Omental fat pad (tissue), 4 donors: ENCODE data around the gene ILK. TPM values are rescaled to one million over a fixed set of nuclear protein-coding genes. Genes with fewer than 3 reads are reported as not detected.

Experiments
- ATAC-seq: fragments of 150-250 bp; one replicate; pipeline ENCODE4 v1.9.1; 2016; ENCODE audit warnings: mild to moderate bottlenecking, moderate library complexity; ENCODE audit not compliant: low FRiP score
- DNase-seq: peaks from one replicate; pipeline ENCODE4 v3.0.0-alpha.2; 2019; ENCODE audit warnings: low spot score
- total RNA-seq, 4 donors: library from RNA; depleted of rRNA; stranded (reverse); fragments of >200 nt; gene quantifications; one replicate each; pipeline ENCODE4 v1.1.0, GENCODE V29; 2016
- TF ChIP-seq, protein P1 (sequence below), 3 donors: fragments of 450-650 bp; IDR thresholded peaks; one replicate each; pipeline ENCODE4 v1.5.1; 2016 to 2017; ENCODE audit warnings: antibody characterized with exemption in 3 of 3, mild to moderate bottlenecking in 3 of 3, moderate library complexity in 2 of 3

ILK gene
- total RNA-seq, 4 donors from 2014 or later = 92.1 to 189 (median 118) TPM

DNA sequence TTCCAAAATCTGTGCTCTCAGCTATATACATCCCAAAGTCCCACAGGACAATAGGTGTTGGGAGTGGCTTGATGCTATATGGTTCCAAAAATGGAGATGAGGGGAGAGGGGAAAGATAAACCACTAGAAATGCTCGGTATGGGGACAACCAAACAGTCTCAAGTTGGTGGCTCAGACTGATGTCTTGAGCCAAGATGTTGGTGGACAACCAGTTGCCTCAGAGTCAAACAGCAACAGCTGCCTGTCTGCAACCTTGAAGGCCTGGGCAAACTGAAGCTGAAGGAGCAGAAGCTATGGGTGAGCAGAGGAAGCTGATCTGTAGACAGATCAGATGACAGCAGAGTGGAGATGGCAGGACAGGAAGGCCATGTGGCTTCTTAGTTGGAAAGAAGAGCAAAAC, 4.1 kb upstream of the ILK start:
- ATAC-seq = no peak
- no peak for DNase-seq
- TF ChIP-seq, protein P1, sequence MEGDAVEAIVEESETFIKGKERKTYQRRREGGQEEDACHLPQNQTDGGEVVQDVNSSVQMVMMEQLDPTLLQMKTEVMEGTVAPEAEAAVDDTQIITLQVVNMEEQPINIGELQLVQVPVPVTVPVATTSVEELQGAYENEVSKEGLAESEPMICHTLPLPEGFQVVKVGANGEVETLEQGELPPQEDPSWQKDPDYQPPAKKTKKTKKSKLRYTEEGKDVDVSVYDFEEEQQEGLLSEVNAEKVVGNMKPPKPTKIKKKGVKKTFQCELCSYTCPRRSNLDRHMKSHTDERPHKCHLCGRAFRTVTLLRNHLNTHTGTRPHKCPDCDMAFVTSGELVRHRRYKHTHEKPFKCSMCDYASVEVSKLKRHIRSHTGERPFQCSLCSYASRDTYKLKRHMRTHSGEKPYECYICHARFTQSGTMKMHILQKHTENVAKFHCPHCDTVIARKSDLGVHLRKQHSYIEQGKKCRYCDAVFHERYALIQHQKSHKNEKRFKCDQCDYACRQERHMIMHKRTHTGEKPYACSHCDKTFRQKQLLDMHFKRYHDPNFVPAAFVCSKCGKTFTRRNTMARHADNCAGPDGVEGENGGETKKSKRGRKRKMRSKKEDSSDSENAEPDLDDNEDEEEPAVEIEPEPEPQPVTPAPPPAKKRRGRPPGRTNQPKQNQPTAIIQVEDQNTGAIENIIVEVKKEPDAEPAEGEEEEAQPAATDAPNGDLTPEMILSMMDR (IDR thresholded peaks at IDR 0.05) = no peak

DNA sequence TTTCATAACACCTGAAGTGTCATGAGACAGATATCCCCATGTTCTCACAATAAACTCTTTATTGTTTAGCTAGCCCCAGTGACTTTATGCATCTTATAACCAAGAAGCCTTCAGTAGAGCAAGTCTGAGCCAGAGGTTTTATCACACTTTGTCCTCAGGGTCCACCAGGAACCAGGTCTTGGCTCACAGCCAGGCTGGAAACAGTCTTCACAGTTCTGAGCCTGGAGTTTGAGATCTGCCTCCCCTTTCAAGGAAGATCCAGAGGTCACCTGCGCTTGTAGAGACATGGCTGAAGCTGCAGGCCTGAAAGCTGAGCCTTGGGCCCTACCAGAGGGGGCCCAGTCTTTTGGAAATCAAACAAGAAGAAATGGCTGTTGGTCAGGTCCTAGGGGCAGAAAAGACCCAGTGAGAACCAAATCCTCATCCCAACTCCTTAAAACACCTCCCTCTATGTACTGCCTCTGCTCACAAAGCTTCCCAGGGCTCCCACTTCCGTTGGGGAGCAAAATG, 3.6 kb upstream of the ILK start:
- DNase-seq (no peak), ATAC-seq (no peak)
- TF ChIP-seq, protein P1 (IDR thresholded peaks at IDR 0.05) = no peak

DNA sequence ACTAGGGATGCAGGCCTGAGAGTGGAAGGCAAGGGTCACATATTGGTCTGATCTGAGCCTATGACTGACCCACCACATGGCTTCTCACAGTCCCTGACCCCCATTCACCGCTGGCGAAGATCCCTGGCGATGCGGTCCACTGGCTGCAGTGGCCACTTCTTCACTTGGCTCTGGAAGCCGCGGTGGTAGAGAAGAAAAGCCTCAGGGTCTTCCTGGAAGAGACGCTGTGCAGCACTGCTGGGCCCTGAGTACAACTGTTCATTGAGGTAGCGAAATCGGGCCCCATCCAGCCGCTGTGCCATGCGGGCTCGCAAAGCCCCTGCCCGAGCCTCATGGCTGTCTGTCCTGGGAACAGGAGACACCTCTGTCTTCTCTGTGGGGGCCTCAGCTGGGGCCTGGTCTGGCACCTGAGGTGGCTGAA, 2.5 kb upstream of the ILK start:
- DNase-seq (no peak), ATAC-seq (no peak)
- TF ChIP-seq, protein P1 (IDR thresholded peaks at IDR 0.05) = no peak

DNA sequence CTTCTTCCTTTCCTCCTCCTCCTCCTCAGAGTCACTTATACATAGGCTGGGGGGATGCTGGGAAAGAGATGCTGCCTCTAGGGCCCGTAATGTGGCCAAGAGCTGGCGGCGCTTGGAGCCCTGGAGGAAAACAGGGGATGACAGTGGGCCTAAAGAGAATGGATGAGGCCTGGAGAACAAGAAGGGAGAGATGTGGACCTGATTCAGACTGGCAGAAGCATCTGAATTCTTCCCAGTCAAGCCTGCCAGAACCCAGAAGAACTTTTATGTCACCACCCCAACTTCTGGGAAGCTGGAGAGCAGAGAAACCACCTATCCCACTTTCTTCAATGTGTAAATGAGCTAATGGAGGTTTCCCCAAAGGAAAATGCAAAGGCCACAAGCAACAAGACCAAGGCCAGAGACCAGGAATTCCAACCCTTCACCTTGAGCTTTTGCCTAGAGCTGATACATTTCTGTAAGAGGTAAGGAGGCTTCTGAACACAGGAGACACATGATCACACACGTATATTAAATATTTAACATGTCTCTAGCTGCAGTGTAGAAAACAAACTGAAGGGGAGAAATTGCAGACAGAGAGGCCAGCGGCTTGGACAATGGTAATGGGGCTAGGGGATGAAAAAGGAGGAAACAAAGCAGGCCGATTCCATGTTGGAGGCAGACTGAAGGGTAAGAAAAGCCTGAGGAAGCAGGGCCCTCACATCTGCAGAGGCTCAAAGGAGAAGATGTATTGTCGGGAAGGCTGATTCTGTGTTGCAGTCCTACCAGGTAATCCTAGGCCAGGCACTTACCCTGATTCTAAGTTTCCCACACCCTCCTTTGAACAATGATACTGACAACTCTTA, 1.3 kb upstream of the ILK start:
- ATAC-seq = no peak
- TF ChIP-seq, protein P1 (IDR thresholded peaks at IDR 0.05) = no peak
- no peak for DNase-seq

DNA sequence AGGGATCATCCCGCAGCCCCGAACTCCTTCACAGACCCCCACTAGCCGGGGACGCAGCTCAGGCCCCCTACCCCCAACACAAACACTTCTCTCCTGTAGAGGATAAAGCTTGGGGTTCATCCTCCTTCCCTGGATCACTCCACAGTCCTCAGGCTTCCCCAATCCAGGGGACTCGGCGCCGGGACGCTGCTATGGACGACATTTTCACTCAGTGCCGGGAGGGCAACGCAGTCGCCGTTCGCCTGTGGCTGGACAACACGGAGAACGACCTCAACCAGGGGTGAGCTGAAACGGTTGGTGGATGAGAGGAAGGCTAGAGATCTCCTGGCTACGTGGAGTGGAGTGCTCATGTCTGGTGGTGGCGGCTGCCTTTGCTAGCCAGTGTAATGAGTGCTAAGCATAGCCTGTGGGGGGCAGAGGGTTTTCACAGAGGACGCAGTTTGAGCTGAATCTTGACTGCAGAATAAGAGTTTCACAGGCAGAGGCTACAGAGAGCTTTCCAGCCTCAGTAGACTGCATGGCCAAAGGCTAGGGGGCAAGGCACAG, 580 bp downstream of the ILK start:
- no peak for DNase-seq
- ATAC-seq = peak; percentile 58
- TF ChIP-seq, protein P1 (IDR thresholded peaks at IDR 0.05) = no peak

DNA sequence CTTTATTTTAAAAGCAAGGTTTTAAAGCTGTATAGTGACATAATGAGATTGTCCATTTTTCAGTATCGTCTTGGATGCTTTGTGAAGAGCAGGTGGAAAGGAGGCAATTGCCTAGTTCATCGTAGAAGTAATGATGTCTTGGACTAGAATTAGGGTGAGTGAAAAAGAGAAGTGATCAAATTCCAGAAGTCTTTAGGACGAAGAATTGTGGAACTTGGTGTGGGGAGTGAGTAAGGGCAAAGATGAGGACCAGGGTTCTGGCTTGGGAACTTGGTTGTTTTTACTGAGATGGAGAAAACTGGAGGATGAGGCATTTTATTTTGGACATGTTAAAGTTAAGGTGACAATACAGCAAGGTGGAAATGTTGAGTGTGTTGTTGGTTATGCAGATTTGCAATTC, 1.2 kb downstream of the ILK start:
- ATAC-seq = no peak
- TF ChIP-seq, protein P1 (IDR thresholded peaks at IDR 0.05) = no peak
- DNase-seq = no peak
